ENCODE data around the gene IL17RB.

Gene IL17RB

GRCh38 chr3:53846134-53846850, at the start of gene IL17RB, which contains the start of gene CHDH:
IL17RB (plus strand) TSS chr3:53846568; CDS start chr3:53846589, 21 bp downstream.
CHDH (minus strand) TSS chr3:53846419; CDS start chr3:53824008, 22,411 bp downstream.
- no peak for DNase-seq

- DNase-seq = no peak
Measured at GRCh38 chr3:53798144-53798543, 48.2 kb upstream of the IL17RB start.

DNA sequence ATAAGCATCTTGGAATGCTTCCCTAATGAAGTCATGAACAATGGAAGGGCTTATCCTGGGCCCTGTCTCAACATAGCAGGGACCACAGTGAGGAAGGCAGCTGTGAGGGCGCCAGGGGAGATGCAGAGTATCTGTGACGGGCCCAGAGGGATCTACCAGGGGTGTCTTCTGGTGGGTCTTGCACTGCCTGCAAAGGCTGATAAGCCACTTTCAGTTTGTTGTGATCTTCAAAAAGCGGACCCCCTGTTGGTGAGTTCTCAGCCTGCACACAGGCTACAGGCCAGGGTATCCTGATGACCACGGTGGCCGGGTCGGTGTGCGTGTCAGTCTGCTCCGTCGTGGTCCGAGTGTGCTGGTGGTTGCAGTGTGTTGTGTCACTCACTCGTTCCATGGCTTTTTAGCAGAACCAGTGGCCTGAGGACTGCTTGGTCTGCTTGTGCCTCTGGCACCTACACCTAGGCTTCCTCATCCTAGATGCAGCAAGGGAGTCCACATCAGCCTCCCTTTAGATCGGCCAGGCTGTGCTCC, 47.0 kb upstream of the IL17RB start:
- DNase-seq = no peak

GRCh38 chr3:53800041-53800906, 46.1 kb upstream of the IL17RB start:
- DNase-seq = no peak

GRCh38 chr3:53801319-53801718, 45.0 kb upstream of the IL17RB start:
- DNase-seq = no peak

DNA sequence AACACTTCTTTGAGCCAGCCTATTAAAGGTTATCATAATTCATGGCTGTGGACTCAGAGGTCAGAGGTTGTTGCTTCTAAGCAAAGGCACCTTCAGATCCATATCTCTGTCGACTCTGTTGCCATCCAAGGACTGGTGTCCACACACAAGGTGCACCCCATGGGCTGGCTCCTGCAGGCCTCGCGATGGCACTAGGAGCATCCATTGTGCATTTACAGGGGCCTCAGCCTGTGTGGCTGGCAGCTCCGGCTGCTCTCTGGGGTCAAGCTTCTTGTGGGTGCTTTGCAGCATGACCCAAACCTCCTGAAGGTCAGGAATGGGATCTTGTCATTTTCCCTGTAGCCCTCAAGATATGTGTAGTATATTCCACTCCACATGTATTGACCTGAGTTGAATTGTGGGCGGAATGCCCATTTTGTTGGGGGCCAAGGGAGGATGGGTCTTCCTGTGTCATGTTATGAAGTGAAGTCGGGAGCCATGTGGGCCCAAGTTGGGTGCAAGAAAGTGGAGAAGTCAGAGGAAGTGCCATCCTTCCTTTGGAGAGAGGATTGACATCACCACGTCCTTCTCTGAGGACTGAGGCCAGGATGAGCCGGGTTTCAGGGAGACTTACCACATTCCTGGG, 44.0 kb upstream of the IL17RB start:
- no peak for DNase-seq

DNA sequence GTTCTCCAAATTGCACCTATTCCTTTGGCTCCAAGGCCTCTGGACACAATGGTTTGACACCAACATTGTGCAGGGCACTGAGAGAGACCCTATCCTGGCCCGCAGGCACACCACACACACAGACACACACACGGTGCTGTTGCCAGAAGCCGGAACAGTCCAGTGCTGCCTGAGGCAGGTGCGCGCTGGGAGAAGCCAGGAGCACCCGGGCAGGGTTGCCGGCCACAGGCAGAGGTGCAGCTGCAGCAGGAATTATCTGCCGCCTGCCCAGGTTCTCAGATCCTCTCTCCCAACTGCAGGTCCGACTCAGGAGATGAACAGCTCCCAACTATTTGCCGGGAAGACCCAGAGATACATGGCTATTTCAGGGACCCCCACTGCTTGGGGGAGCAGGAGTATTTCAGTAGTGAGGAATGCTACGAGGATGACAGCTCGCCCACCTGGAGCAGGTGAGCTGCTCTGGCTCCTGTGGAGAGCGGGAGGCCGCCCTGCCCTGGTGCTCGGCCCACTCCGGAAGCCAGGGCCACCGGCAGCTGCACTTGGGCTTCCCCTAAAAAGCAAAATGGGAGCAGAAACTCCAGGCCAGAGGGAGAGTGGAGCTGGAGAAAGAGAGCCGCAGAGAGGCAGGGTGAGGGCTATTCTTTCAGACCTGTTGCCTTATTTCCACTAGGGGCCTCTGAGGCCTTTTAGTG, 43.1 kb upstream of the IL17RB start:
- no peak for DNase-seq

- DNase-seq = no peak
Measured at GRCh38 chr3:53803816-53804695, 42.3 kb upstream of the IL17RB start.

- no peak for DNase-seq
Measured at GRCh38 chr3:53804697-53805462, 41.5 kb upstream of the IL17RB start.

GRCh38 chr3:53805463-53806159, 40.8 kb upstream of the IL17RB start:
- DNase-seq = no peak

DNA sequence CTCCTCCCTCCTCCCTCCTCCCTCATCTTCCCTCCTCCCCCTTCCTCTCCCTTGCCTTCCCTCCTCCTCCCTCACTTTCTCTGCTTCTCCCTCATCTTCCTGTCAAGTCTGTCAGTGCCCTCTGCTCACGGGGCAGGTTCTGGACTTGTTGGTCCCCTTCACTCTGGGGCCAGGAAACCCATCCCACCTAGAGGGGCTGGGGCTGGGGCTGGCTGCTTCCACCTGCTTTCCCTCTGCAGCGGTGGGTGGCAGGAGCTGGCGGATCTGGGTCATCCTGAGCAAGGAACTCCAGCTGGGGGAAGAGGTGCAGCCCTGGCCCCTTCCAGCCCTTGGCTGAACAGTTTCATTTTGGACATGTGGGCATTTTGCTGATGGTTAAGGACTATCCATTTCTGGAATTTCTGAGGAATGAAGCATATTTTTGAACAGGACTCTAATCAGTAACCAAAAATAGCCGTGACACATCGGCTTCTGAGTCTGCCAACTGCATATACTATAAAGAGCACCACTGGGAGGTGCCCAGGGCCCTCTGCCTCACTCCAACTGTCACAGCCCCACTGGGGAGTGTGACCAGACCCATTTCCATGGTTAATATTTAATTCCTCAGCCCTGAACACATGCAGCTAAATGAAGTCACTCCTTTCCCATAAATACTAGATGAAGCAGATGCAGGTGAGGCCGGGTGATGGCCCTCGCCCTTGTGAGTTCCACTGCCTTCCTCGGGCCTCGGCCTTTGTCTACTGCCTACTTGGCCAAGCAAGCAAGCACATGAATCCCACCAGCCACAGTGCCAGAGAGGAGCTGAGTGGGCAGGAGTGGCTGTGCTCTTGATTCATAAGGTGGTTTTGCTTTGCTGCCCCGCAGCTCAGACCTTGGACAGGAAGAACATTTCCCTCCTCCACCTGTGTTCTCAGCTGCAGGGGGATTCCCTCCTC, 39.9 kb upstream of the IL17RB start:
- no peak for DNase-seq

DNA sequence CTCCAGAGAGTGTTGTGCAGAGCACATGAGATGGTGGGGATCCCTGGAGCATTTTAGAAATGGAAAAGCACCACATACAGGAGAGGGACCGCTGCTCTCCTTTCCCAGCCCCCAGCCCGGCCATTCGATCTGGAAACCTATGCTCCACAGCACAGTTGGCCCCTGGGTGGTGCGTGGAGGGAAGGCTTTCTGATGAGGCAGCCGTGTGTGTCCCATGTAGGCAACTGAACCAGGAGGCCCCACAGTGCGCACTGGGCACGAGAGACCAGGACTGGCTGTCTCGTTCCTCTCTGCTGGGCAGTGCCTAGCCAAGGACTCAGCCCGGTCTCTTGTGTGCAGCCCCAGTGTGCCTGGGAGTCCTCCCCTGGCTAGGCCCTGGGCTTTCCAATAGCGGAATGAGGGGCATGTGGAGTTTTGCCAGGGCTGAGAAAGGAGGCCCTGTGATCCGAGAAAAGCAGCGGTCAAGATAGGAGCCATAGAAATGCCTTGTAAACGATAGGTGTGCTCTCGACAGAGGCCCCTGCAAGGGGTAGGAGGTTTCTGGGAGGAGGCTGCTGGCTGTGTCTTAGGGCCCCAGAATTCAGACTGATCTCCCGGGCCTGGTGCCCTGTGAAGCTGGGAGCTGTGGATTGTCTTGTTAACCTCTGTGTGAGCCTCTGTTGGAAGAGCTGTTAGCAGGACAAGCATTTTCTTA, 39.1 kb upstream of the IL17RB start:
- no peak for DNase-seq

DNA sequence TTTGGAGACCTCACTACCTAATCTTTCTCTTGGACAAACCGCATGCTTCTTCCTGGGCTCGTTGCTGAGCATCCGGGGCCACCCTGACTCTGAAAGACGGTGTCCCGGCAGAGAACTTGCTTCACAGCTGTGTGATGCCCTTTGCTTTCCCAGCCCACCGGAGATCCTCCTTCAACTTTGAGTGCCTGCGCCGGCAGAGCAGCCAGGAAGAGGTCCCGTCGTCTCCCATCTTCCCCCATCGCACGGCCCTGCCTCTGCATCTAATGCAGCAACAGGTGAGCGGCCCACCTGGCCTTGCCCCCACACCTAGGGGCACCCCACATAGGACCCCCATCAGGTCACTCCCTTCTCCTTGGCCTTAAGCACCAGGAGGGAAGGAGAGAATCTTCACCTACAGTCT, 37.9 kb upstream of the IL17RB start:
- no peak for DNase-seq

GRCh38 chr3:53809267-53809666, 37.1 kb upstream of the IL17RB start:
- no peak for DNase-seq

DNA sequence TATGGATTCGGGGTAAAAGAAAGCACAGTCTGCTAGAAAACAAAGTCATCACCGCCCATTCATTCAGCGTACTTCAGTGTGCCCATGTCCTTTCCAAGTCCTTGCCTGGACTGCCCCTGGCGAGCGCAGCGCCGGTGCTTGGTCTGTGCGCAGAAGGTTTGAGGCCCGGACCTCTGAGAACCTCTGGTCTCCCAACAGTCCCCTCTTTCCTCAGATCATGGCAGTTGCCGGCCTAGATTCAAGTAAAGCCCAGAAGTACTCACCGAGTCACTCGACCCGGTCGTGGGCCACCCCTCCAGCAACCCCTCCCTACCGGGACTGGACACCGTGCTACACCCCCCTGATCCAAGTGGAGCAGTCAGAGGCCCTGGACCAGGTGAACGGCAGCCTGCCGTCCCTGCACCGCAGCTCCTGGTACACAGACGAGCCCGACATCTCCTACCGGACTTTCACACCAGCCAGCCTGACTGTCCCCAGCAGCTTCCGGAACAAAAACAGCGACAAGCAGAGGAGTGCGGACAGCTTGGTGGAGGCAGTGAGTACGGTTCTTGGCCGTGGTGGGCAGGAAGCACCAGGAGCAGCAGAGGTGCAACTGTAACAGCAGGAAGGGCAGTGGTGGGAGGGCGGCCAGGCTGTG, 36.5 kb upstream of the IL17RB start:
- DNase-seq = no peak

- no peak for DNase-seq
Measured at GRCh38 chr3:53811143-53811927, 35.0 kb upstream of the IL17RB start.

DNA sequence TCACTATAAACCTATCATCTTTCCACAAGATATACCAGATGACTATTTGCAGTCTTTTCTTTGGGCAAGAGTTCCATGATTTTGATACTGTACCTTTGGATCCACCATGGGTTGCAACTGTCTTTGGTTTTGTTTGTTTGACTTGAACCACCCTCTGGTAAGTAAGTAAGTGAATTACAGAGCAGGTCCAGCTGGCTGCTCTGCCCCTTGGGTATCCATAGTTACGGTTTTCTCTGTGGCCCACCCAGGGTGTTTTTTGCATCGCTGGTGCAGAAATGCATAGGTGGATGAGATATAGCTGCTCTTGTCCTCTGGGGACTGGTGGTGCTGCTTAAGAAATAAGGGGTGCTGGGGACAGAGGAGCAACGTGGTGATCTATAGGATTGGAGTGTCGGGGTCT, 33.9 kb upstream of the IL17RB start:
- no peak for DNase-seq
